VCaP (cell line): ENCODE data around the gene SCPEP1.
"Not testable (repeated sequence)": the region's sequence is repeated elsewhere in the genome, so short reads cannot be mapped to it uniquely, and the experiment has no call there.

Source experiments
- H3K27ac ChIP-seq: fragments of 450-650 bp; 2 replicates; pipeline ENCODE4 v1.5.1; 2017
- TF ChIP-seq, protein P1 (sequence below): fragments of 450-650 bp; conservative IDR thresholded peaks from 2 replicates; pipeline ENCODE4 v1.5.1; 2017; ENCODE audit warnings: mild to moderate bottlenecking, moderate library complexity

SCPEP1 gene

DNA sequence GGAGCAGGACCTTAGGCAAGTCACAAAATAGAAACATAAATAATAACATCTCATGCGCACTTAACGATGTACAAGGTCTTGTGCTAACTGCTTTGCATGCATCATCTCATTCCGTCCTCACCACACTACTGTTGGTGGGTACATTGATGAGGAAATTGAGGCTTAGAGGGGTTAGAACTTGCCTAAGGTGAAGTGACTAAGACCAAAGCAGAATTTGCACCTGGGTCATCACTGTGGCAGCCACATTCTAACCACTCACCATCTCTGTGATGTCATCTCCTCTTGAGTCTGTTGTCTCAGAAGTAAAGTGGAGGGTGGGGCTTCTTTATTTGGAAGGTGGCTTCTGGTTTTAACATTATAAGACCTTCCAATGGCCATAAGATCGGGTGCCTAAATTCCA, 43.7 kb upstream of the SCPEP1 start:
- TF ChIP-seq, protein P1, sequence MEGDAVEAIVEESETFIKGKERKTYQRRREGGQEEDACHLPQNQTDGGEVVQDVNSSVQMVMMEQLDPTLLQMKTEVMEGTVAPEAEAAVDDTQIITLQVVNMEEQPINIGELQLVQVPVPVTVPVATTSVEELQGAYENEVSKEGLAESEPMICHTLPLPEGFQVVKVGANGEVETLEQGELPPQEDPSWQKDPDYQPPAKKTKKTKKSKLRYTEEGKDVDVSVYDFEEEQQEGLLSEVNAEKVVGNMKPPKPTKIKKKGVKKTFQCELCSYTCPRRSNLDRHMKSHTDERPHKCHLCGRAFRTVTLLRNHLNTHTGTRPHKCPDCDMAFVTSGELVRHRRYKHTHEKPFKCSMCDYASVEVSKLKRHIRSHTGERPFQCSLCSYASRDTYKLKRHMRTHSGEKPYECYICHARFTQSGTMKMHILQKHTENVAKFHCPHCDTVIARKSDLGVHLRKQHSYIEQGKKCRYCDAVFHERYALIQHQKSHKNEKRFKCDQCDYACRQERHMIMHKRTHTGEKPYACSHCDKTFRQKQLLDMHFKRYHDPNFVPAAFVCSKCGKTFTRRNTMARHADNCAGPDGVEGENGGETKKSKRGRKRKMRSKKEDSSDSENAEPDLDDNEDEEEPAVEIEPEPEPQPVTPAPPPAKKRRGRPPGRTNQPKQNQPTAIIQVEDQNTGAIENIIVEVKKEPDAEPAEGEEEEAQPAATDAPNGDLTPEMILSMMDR, result no peak

DNA sequence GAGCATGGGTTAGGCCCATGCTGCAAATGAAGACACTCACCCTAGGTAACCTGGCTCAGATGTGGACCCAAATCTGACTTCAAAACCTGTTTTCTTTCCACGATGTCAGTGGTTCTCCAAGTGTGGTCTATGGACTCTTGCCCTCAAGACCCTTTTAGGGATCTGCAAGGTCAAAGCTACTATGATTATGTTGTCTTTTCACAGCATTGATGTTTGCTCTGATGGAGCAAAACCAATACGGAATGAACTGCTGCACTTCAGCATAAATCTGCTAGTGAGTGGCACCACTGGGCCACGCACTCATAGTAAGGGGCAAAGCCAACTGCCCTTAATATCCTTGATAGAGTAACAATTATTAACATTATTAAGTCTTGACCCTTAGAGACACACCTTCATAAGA, 42.5 kb upstream of the SCPEP1 start:
- TF ChIP-seq, protein P1, result no peak

More for the DNA sequence above, 43.7 kb upstream of the SCPEP1 start:
- no peak overlapping the region for H3K27ac ChIP-seq

DNA sequence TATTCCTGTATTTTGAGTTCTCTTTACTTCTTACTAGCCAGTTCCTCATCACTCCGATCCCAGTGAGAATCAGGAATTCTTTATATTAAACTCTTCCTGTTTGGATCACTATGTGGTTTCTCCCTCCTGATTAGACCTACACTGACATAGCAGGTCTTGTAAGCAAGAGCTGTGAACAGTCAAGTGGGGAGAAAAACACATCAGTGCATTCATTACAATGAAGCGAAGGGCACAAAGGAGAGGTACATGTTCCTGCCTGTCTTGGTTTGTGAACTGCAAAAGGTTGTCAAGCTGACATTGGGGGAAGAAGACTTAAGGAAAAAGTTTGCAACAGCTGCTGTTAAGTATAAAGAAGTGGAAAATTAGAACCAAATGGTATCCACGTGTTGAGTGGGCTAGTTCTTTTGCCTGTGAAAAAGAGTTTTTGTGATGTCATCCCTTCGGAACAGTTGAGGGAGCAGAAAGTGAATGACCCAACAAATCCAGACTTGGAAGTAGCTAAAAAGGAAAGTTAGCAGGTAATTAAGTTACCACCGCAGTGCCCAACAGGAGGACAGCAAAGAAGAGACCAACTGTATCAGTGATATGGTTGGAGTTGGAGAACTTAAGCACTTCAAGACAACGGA, 41.1 kb upstream of the SCPEP1 start:
- H3K27ac ChIP-seq, result no peak overlapping the region
- TF ChIP-seq, protein P1, result no peak

More for the DNA sequence above, 42.5 kb upstream of the SCPEP1 start:
- H3K27ac ChIP-seq, result no peak overlapping the region

DNA sequence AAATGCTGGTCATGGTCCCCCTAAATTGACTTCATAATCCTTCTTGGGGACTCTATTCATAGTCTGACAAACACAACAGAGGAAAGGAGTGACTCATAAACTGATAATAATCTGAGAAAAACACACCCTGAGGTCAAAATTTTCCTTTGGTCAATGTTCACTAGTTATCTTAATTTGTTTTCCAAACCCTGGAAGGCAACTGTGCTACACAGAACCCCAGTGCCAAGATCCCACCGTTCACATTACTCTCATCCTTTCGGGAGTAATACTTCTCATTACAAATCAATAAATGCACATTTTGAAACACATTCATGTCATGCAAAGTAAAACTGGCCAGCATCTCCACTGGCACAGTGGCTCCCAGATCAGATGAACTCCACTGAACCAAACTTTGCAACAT, 40.2 kb upstream of the SCPEP1 start:
- H3K27ac ChIP-seq, result no peak overlapping the region
- TF ChIP-seq, protein P1, result no peak

DNA sequence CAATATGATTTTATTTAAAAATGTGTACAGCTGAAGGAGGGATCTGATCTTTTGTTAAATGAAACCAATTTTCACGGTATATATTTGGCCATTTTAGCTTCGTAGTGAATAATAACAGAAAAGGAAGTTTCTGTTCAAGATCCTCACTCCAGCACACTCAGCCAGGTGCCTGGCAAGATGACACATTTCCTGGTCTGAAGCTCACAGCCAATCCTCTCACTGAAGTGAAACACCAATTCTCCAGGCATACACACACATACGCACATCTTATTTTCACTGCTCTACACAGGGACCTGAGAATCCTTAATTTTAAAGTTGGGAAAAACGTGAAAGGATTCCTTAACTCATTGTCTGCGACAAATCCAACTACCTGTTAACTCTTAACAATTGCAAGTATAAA, 39.7 kb upstream of the SCPEP1 start:
- not testable (repeated sequence) for H3K27ac ChIP-seq

DNA sequence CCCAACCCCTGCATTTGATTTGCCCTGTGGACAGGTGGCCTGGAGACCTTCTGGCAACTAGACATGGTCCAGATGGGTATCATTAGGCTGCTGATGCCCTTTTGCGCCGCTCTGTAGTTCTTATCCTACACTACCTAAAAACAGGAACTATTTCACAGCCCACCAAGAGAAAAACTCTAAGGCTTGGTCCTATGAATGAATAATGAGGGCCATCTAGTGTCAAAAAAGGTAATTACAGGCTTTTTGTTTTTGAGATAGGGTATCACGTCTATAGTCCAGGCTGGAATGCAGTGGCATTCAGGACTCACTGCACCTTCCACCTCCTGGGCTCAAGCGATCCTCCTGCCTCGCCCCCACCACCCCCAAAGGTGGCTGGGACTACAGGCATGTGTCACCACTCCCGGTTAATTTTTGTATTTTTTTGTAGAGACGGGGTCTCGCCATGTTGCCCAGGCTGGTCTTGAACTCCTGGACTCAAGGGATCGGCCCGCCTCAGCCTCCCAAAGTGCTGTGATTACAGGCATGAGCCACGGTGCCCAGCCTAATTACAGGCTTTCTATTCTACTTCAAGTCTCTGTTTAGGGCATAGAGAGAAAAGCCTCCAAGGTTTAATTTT, 38.0 kb upstream of the SCPEP1 start:
- TF ChIP-seq, protein P1, result peak; percentile 76
- no peak overlapping the region for H3K27ac ChIP-seq

DNA sequence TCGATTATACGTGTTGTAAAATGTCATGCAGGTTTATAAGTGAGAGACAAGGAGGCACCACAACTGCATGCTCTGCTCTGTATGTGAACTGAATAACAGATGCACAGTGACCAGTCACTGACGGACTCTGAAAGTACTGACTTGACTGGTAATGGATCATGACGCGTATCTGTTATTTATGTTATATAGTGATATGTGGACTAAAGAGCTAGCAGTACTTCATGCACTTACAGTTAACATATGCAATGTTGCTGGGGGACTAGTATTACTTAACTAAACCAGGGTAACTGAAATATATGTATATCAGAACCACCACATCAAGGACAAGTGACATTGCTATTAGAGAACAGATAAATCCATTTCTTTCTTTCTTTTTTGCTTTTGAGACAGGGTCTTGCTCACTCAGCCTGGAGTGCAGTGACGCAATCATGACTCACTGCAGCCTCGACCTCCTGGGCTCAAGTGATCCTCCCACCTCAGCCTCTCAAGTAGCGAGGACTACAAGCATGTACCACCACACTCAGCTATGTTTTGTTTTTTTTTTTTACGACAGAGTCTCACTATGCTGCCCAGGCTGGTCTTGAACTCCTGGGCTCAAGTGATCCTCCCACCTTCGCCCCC, 34.3 kb upstream of the SCPEP1 start:
- TF ChIP-seq, protein P1, result no peak

More for the DNA sequence above, 34.3 kb upstream of the SCPEP1 start:
- H3K27ac ChIP-seq, result no peak overlapping the region
